ENCODE results near the gene CNKSR1. TPM values are rescaled to one million over a fixed set of nuclear protein-coding genes. Genes with fewer than 3 reads are reported as not detected.

The CNKSR1 gene
- polyA plus RNA-seq, 1 experiment, result 0.05 TPM

DNA sequence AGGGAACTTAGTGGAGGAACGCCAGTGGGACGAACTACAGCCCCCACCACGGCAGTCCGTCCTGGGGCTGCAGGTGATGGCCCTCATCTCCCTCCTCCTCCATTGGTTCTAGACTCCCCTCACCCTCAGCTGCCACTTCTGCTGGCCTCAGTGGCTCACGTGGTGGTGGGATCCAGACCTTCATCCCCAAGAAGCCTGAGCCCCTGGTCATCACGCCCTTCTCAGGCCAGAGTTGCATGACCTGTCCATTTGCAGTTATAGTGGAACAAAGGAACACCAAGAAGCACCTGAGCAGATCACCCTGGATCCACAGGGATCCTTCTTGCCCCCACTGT, 31.4 kb upstream of the CNKSR1 start:
- DNase-seq (ENCODE audit: low read depth, low spot score), result no peak
- ChIA-PET POLR2A (no interaction called here), CTCF (interaction anchor here (0.6 to 6.2 kb wide), 18 partner anchors 10 to 260 kb away, joined by 3 to 65 read pairs (median 8); partner anchors contain the start of gene PDIK1L)
- Histone ChIP-seq H3K9me3 (ENCODE audit: control insufficient read depth, insufficient read depth, low read length) (no peaks in the 10 kb centered on the region), H3K27ac (ENCODE audit: low read depth, low read length) (no peak overlapping the region), H3K4me3 (ENCODE audit: low read depth, low read length) (no peak overlapping the region), H3K27me3 (ENCODE audit: control insufficient read depth, insufficient read depth, low read length) (peaks cover 16% of the 10 kb centered on the region)
- TF ChIP-seq, protein P1, sequence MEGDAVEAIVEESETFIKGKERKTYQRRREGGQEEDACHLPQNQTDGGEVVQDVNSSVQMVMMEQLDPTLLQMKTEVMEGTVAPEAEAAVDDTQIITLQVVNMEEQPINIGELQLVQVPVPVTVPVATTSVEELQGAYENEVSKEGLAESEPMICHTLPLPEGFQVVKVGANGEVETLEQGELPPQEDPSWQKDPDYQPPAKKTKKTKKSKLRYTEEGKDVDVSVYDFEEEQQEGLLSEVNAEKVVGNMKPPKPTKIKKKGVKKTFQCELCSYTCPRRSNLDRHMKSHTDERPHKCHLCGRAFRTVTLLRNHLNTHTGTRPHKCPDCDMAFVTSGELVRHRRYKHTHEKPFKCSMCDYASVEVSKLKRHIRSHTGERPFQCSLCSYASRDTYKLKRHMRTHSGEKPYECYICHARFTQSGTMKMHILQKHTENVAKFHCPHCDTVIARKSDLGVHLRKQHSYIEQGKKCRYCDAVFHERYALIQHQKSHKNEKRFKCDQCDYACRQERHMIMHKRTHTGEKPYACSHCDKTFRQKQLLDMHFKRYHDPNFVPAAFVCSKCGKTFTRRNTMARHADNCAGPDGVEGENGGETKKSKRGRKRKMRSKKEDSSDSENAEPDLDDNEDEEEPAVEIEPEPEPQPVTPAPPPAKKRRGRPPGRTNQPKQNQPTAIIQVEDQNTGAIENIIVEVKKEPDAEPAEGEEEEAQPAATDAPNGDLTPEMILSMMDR (IDR thresholded peaks at IDR 0.05; ENCODE audit: low read depth, low read length), result no peak

DNA sequence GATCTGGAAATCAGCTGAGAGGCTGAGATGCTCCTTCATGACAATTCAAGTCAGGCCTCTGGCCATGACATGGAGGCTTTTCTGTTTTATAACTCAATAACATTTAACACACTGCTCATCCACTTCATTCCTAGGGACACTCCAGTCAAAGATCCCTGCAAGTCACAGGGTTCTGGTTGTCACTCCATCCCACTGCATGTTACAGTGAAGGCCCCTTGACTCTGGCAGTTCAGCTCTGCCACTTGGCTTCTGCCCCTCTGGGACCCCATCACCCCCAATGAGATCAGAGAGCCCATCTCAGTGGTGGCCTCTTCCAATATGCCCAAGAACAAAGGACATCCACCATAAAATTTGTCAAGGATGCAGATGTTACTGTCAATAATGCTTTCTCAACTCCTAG, 28.4 kb upstream of the CNKSR1 start:
- CTCF ChIA-PET, result interaction anchor here (1.0 kb wide), 1 partner anchor 85 kb away, joined by 3 read pairs; the partner anchor contains the start of gene CEP85
- TF ChIP-seq, protein P1 (IDR thresholded peaks at IDR 0.05; ENCODE audit: low read depth, low read length), result no peak
- no peak overlapping the region for H3K4me3 ChIP-seq (ENCODE audit: low read depth, low read length)

DNA sequence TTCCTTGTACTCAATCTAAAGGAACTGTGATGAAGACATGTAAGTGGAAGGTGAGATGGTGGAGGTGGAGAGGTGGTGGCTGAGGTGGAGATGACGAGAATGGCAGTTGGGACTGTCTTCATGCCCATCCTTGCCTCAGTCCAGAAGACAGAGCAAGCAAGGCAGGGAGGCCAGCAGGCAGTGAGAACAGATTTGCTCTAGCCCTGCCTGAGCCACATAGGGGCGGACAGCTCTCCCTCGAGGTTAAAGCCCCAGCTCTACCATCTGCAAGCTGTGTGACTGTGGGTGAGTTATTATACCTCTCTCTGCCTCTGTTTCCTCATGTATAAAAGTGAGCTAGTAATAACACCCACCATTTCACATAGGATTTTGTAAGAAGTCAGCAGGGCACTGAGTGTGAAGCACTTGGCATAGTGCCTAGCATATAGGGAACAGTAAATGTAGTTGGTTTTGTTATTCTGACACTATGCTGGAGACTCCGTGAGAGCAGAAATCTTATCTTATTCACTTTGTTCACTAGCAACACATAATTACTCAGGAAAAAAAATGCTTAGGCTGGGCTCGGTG, 23.2 kb upstream of the CNKSR1 start:
- TF ChIP-seq, protein P1 (IDR thresholded peaks at IDR 0.05; ENCODE audit: low read depth, low read length), result no peak
- Histone ChIP-seq H3K4me3 (ENCODE audit: low read depth, low read length) (no peak overlapping the region), H3K27me3 (ENCODE audit: control insufficient read depth, insufficient read depth, low read length) (peaks cover 47% of the 10 kb centered on the region), H3K9me3 (ENCODE audit: control insufficient read depth, insufficient read depth, low read length) (no peaks in the 10 kb centered on the region), H3K27ac (ENCODE audit: low read depth, low read length) (no peak overlapping the region)
- DNase-seq (ENCODE audit: low read depth, low spot score), result no peak
- CTCF ChIA-PET, result interaction anchor here (1.5 to 5.1 kb wide), 2 partner anchors 9 to 16 kb away, joined by 7 to 32 read pairs; partner anchors contain the start of gene ZNF593
- POLR2A ChIA-PET, result no interaction called here

More for the DNA sequence above, 28.4 kb upstream of the CNKSR1 start:
- Histone ChIP-seq H3K27me3 (ENCODE audit: control insufficient read depth, insufficient read depth, low read length) (peaks cover 23% of the 10 kb centered on the region), H3K27ac (ENCODE audit: low read depth, low read length) (no peak overlapping the region), H3K9me3 (ENCODE audit: control insufficient read depth, insufficient read depth, low read length) (no peaks in the 10 kb centered on the region)
- POLR2A ChIA-PET, result no interaction called here
- no peak for DNase-seq (ENCODE audit: low read depth, low spot score)

DNA sequence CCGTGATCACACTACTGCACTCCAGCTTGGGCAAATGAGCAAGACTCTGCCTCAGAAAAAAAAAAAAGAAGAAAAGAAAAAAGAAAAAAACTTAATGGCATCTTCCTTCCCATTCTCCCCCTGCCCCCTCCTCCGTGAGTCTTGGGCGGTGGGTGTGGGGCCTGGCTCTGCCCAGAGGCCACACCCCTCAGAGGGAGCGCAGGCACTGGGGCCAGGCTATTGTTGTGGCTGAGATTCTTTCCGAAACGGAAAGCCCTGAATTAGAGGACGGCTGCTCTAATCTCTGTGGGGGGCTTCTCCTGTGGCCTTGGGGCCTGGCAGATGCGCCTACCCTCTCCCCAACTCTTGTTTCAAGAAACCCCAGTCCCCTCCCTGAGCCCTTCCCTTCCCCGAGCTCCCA, 22.5 kb upstream of the CNKSR1 start:
- no peak overlapping the region for H3K4me3 ChIP-seq (ENCODE audit: low read depth, low read length)
- peaks cover 47% of the 10 kb centered on the region for H3K27me3 ChIP-seq (ENCODE audit: control insufficient read depth, insufficient read depth, low read length)
- DNase-seq (ENCODE audit: low read depth, low spot score), result no peak
- ChIA-PET POLR2A (no interaction called here), CTCF (interaction anchor here (1.5 to 5.1 kb wide), 2 partner anchors 9 to 15 kb away, joined by 7 to 32 read pairs; partner anchors contain the start of gene ZNF593)
- TF ChIP-seq, protein P1 (IDR thresholded peaks at IDR 0.05; ENCODE audit: low read depth, low read length), result no peak
- no peaks in the 10 kb centered on the region for H3K9me3 ChIP-seq (ENCODE audit: control insufficient read depth, insufficient read depth, low read length)
- H3K27ac ChIP-seq (ENCODE audit: low read depth, low read length), result no peak overlapping the region

Data from AG04450 (cell line).